CD1c-positive myeloid dendritic cell (primary cell): ENCODE measurements around the gene MLIP.
"Not testable (repeated sequence)": the region's sequence is repeated elsewhere in the genome, so short reads cannot be mapped to it uniquely, and the experiment has no call there.

ENCODE experiments used
- DNase-seq: peaks from one replicate; pipeline ENCODE4 v3.0.0-alpha.2; 2016; ENCODE audit errors: extremely low spot score

The MLIP gene

GRCh38 chr6:54151861-54152260 is 40.6 kb downstream of the MLIP start:
- no peak for DNase-seq

- no peak for DNase-seq
Observed at GRCh38 chr6:54156650-54157250, 45.5 kb downstream of the MLIP start.

- no peak for DNase-seq
Observed at GRCh38 chr6:54157405-54157804, 46.2 kb downstream of the MLIP start.

GRCh38 chr6:54173089-54173488 is 61.8 kb downstream of the MLIP start:
- no peak for DNase-seq

- no peak for DNase-seq
Observed at GRCh38 chr6:54179152-54179551, 67.9 kb downstream of the MLIP start.

- DNase-seq, result no peak
Observed at GRCh38 chr6:54183616-54184015, 72.4 kb downstream of the MLIP start.

- no peak for DNase-seq
Observed at GRCh38 chr6:54185885-54186284, 74.6 kb downstream of the MLIP start.

- peak; percentile 54 for DNase-seq
Observed at GRCh38 chr6:54188846-54189245, 77.6 kb downstream of the MLIP start.

GRCh38 chr6:54191461-54191860 is 80.2 kb downstream of the MLIP start:
- peak; percentile 62 for DNase-seq

- no peak for DNase-seq
Observed at GRCh38 chr6:54192993-54193392, 81.8 kb downstream of the MLIP start.

GRCh38 chr6:54193560-54193959 is 82.3 kb downstream of the MLIP start:
- no peak for DNase-seq

GRCh38 chr6:54194067-54194466 is 82.8 kb downstream of the MLIP start:
- DNase-seq, result no peak

GRCh38 chr6:54195637-54196036 is 84.4 kb downstream of the MLIP start:
- no peak for DNase-seq

- DNase-seq, result no peak
Observed at GRCh38 chr6:54196905-54197304, 85.7 kb downstream of the MLIP start.

- peak; percentile 73 for DNase-seq
Observed at GRCh38 chr6:54198134-54198533, 86.9 kb downstream of the MLIP start.

- DNase-seq, result not testable (repeated sequence)
Observed at GRCh38 chr6:54203474-54204035, 92.3 kb downstream of the MLIP start.

- no peak for DNase-seq
Observed at GRCh38 chr6:54204921-54205591, 93.8 kb downstream of the MLIP start.

GRCh38 chr6:54206510-54206909 is 95.3 kb downstream of the MLIP start:
- DNase-seq, result no peak

GRCh38 chr6:54209983-54210382 is 98.7 kb downstream of the MLIP start:
- not testable (repeated sequence) for DNase-seq

GRCh38 chr6:54214286-54214685 is 103.0 kb downstream of the MLIP start:
- no peak for DNase-seq

- DNase-seq, result no peak
Observed at GRCh38 chr6:54216336-54216735, 105.1 kb downstream of the MLIP start.

- DNase-seq, result peak; percentile 14
Observed at GRCh38 chr6:54217018-54217417, 105.8 kb downstream of the MLIP start.

GRCh38 chr6:54222217-54222616 is 111.0 kb downstream of the MLIP start:
- no peak for DNase-seq
